ENCODE measurements around the gene IMMP2L.

Gene IMMP2L

DNA sequence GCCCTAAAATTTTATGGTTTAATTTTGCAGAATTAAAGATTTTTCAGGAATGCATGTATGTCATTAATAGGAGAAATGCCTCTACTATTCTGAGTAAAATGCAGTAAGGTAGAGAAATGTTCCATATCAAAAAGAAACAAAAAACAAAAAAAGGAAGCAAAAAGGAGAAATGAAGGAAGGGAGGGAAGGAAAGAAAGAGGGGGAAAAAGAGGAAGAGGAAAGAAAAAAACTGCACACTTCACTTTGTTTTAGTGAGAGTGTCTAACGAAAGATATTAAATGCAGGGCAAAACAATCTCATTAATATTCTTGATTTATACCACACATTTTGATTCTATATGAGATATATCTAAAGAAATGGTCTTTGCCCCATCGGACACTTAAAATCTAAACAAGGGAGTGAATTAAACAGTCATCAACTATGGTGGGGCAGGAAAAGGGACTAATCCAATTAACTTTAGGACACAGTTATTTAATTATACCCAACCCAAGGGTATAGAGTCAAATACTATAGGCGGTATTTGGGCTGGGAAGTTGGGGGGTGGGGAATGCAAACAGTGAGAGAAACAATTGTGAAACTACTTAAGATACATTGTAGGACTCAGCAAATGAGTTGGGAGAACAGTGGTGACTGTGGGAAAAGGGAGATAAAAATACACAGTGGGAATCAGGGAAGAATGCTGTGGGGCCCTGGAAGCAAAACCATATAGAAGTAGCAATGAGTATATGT is 27.0 kb downstream of the IMMP2L start:
- no peak overlapping the region for H3K4me3 ChIP-seq (ENCODE audit: control insufficient read depth, low read depth, low read length)
- TF ChIP-seq, protein P1, sequence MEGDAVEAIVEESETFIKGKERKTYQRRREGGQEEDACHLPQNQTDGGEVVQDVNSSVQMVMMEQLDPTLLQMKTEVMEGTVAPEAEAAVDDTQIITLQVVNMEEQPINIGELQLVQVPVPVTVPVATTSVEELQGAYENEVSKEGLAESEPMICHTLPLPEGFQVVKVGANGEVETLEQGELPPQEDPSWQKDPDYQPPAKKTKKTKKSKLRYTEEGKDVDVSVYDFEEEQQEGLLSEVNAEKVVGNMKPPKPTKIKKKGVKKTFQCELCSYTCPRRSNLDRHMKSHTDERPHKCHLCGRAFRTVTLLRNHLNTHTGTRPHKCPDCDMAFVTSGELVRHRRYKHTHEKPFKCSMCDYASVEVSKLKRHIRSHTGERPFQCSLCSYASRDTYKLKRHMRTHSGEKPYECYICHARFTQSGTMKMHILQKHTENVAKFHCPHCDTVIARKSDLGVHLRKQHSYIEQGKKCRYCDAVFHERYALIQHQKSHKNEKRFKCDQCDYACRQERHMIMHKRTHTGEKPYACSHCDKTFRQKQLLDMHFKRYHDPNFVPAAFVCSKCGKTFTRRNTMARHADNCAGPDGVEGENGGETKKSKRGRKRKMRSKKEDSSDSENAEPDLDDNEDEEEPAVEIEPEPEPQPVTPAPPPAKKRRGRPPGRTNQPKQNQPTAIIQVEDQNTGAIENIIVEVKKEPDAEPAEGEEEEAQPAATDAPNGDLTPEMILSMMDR (conservative IDR thresholded peaks at IDR 0.05; ENCODE audit: control insufficient read depth, insufficient read depth, low read depth, low read length), result no peak
- DNase-seq (ENCODE audit: low read depth), result no peak

DNA sequence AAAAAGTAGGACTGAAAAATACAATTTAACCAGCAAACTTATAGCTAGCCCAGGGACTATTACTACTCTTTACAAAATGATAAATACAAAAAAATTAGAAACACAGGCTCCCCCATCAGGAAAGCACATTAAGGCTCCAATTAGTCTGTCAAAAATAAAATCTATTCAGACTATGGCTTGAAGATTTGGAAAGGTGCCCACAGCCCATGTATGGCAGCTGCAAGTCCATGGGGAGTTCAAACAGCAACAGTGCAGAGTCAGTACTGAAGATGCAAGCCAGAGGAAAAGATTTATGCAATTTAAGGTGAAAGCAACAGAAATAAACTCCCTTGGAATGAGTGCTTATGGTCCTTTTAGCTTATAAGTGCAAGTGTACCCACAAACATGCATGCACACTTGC is 29.7 kb downstream of the IMMP2L start:
- no peak overlapping the region for H3K4me3 ChIP-seq (ENCODE audit: control insufficient read depth, low read depth, low read length)
- TF ChIP-seq, protein P1 (conservative IDR thresholded peaks at IDR 0.05; ENCODE audit: control insufficient read depth, insufficient read depth, low read depth, low read length), result no peak
- DNase-seq (ENCODE audit: low read depth), result peak; percentile 55

DNA sequence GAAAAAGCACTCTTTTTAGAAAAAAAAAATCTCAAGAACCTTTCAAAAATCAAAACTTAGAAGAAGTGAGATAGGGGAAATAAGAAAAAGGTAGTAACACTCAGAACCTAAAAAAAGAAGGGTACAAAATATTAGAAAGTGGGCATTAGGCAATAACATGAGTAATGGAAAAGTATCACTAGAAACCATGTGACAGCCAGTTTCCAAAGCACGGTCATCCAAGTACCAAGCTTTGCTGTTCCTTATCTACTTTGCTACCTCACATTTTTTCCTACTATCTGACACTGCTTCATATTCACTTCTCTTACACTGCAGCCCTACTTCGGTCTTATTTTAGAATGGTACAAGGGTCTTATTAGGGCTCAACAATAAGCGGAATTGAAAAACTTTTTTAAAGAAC is 30.3 kb downstream of the IMMP2L start:
- peak; percentile 33 for DNase-seq (ENCODE audit: low read depth)
- H3K4me3 ChIP-seq (ENCODE audit: control insufficient read depth, low read depth, low read length), result no peak overlapping the region
- TF ChIP-seq, protein P1 (conservative IDR thresholded peaks at IDR 0.05; ENCODE audit: control insufficient read depth, insufficient read depth, low read depth, low read length), result no peak

DNA sequence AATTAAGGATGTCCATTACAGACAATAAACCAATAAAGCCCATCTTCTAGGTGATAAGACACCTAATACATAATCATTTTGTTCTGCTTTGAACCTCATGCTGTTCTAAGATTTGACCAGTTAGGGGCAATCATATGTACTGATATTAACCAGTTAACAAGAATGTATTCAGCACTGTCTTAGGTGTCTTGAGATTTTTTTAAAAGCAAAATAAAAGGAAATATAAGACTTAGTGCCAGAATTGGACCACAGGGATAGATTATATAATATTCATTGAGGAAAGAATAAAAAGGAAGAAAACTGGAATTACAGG is 32.0 kb downstream of the IMMP2L start:
- TF ChIP-seq, protein P1 (conservative IDR thresholded peaks at IDR 0.05; ENCODE audit: control insufficient read depth, insufficient read depth, low read depth, low read length), result no peak
- no peak for DNase-seq (ENCODE audit: low read depth)

DNA sequence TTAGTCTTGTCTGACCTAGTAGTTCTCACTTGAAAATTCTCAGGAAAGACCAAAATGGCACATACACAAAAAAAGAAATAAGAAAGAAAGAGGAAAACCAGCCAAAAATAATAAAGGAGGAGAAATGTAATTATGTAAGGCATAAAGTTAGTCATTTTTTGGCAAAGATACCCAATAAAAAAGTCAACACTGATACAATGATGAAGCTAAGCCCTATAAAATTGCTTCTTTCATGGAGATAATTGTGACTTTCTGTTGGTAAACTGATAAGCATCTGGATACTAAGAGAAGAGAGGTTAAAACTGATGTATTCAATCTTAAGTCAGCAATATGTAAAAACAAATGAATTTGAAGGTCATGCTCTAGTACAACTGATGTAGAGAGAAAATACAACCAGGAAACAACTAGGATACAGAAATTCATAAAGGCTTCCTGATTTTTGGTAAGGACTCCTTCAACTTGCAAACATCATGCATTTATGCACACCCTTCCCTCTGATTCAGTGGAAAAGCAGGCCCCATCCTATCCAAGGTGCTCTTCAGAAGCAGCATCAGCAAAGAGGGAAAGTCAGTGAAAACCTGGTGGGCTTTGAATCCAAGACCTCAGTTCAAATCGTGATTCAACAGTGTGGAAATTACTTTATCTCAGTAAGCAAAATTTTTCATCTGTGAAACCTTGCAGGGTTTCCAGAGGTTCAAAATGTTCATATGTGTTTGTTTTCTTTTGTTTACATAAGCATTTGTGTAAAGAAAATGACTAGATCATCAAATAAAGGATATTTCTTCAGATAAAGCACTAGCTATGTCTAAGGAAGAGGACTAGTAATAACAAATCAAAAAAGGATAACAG is 32.6 kb downstream of the IMMP2L start:
- peak; percentile 31 for DNase-seq (ENCODE audit: low read depth)
- no peak overlapping the region for H3K4me3 ChIP-seq (ENCODE audit: control insufficient read depth, low read depth, low read length)
- TF ChIP-seq, protein P1 (conservative IDR thresholded peaks at IDR 0.05; ENCODE audit: control insufficient read depth, insufficient read depth, low read depth, low read length), result no peak

More for the DNA sequence above, 32.0 kb downstream of the IMMP2L start:
- H3K4me3 ChIP-seq (ENCODE audit: control insufficient read depth, low read depth, low read length), result no peak overlapping the region

DNA sequence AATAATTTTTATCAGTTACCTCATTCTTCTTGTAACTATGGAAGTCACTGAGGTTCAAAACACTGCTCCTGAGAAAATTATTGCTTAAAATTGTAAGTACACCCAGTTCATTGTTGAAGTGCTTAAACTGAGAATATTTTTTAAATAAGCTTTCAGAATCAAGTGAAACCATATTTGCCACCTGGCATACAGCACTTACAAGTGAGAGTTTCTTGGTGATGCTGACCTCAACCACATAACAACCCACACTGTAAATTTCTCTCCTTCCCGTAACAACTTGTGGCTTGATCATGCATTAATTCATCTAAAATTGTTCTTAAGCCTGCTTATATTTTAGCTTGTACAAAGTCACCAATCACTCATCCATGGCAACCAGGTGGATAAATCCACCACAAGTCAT is 34.0 kb downstream of the IMMP2L start:
- TF ChIP-seq, protein P1 (conservative IDR thresholded peaks at IDR 0.05; ENCODE audit: control insufficient read depth, insufficient read depth, low read depth, low read length), result no peak
- H3K4me3 ChIP-seq (ENCODE audit: control insufficient read depth, low read depth, low read length), result no peak overlapping the region
- DNase-seq (ENCODE audit: low read depth), result no peak
